Tibial nerve (tissue), 4 donors: ENCODE measurements around the gene ABCC8. TPM values are rescaled to one million over a fixed set of nuclear protein-coding genes. Genes with fewer than 3 reads are reported as not detected.

ENCODE experiments used
- DNase-seq, 2 donors: peaks; one replicate each; pipeline ENCODE4 v3.0.0-alpha.2; 2019; ENCODE audit warnings: low spot score in 2 of 2
- H3K27ac ChIP-seq, 4 donors: fragments of 200-600 bp; sonication (generic) in 3 of 4; one replicate each; pipeline ENCODE4 v1.5.1; 2017 to 2019; ENCODE audit warnings: mild to moderate bottlenecking in 1 of 4
- H3K27me3 ChIP-seq, 2 donors: fragments of 200-600 bp; sonication (generic) in 1 of 2; one replicate each; pipeline versions ENCODE4 v1.5.1 to v1.6.0; 2017 to 2019
- H3K36me3 ChIP-seq, 3 donors: fragments of 200-600 bp; sonication (generic); one replicate each; pipeline ENCODE4 v1.5.1; 2018 to 2019
- H3K4me1 ChIP-seq, 4 donors: fragments of 200-600 bp; sonication (generic) in 3 of 4; one replicate each; pipeline ENCODE4 v1.5.1; 2017 to 2019
- H3K4me3 ChIP-seq, 4 donors: fragments of 200-600 bp; sonication (generic) in 3 of 4; one replicate each; pipeline ENCODE4 v1.5.1; 2017 to 2019; ENCODE audit warnings: mild to moderate bottlenecking in 1 of 4, moderate library complexity in 1 of 4
- H3K9me3 ChIP-seq, 4 donors: fragments of 200-600 bp; sonication (generic) in 3 of 4; one replicate each; pipeline ENCODE4 v1.5.1; 2017 to 2019
- EP300 ChIP-seq, 2 donors: sonication (generic); formaldehyde crosslinking; IDR thresholded peaks; one replicate each; pipeline ENCODE4 v1.6.1; 2017; ENCODE audit warnings: antibody characterized with exemption in 2 of 2, mild to moderate bottlenecking in 1 of 2
- POLR2A ChIP-seq, 2 donors: fragments of 450-650 bp; IDR thresholded peaks; one replicate each; pipeline ENCODE4 v1.6.1; 2017; ENCODE audit warnings: antibody characterized with exemption in 2 of 2, mild to moderate bottlenecking in 2 of 2, moderate library complexity in 2 of 2
- WGBS, 2 donors: methylation state at CpG; one replicate each; pipeline ENCODE4 v1.1.5; 2018; 5-methylcytosine and 5-hydroxymethylcytosine counted together
- total RNA-seq, 4 donors: library from RNA; depleted of rRNA; stranded (reverse); fragments of >200 nt; gene quantifications; one replicate each; pipeline ENCODE4 v1.1.0, GENCODE V29; 2016
- TF ChIP-seq, protein P1 (sequence below), 5 experiments: fragments of 200-600 bp in 3 of 5; fragments of 450-650 bp in 2 of 5; sonication (generic) in 3 of 5; IDR thresholded peaks; one replicate each; pipeline ENCODE4 v1.5.1; 2016 to 2019; ENCODE audit warnings: antibody characterized with exemption in 5 of 5, mild to moderate bottlenecking in 3 of 5, moderate library complexity in 2 of 5

The ABCC8 gene
- total RNA-seq, 4 donors from 2014 or later, result 1.3 to 8.6 (median 5.1) TPM

- Histone ChIP-seq H3K27ac (no peak overlapping the region), H3K4me3 (no peak overlapping the region), H3K27me3 (peaks cover 0 to 9% of the 10 kb centered on the region in 2 donors), H3K36me3 (peaks cover 0 to 10% (median 0%) of the 10 kb centered on the region in 3 donors), H3K4me1 (peaks cover 0 to 3% (median under 1%) of the 10 kb centered on the region in 4 donors), H3K9me3 (peaks cover 0 to 6% (median 0%) of the 10 kb centered on the region in 4 donors)
- DNase-seq, result no peak
- WGBS, 2 donors, result 87 to 89% methylated on average over 1 of the region's 1 CpG
- TF ChIP-seq POLR2A (IDR thresholded peaks at IDR 0.05) (no peak), EP300 (IDR thresholded peaks at IDR 0.05) (no peak)
- TF ChIP-seq, protein P1, sequence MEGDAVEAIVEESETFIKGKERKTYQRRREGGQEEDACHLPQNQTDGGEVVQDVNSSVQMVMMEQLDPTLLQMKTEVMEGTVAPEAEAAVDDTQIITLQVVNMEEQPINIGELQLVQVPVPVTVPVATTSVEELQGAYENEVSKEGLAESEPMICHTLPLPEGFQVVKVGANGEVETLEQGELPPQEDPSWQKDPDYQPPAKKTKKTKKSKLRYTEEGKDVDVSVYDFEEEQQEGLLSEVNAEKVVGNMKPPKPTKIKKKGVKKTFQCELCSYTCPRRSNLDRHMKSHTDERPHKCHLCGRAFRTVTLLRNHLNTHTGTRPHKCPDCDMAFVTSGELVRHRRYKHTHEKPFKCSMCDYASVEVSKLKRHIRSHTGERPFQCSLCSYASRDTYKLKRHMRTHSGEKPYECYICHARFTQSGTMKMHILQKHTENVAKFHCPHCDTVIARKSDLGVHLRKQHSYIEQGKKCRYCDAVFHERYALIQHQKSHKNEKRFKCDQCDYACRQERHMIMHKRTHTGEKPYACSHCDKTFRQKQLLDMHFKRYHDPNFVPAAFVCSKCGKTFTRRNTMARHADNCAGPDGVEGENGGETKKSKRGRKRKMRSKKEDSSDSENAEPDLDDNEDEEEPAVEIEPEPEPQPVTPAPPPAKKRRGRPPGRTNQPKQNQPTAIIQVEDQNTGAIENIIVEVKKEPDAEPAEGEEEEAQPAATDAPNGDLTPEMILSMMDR (IDR thresholded peaks at IDR 0.05), result no peak
Observed at GRCh38 chr11:17383461-17383860, 93.2 kb downstream of the ABCC8 start.

GRCh38 chr11:17382046-17382728 lies 94.5 kb downstream of the ABCC8 start:
- H3K9me3 ChIP-seq, result peaks cover 0 to 13% (median 0%) of the 10 kb centered on the region in 4 donors
- no peak overlapping the region for H3K4me3 ChIP-seq
- H3K36me3 ChIP-seq, result peaks cover 0 to 16% (median 0%) of the 10 kb centered on the region in 3 donors
- DNase-seq, result no peak
- H3K27ac ChIP-seq, result no peak overlapping the region
- no peaks in the 10 kb centered on the region for H3K4me1 ChIP-seq
- H3K27me3 ChIP-seq, result no peaks in the 10 kb centered on the region
- TF ChIP-seq, protein P1 (IDR thresholded peaks at IDR 0.05), result no peak
- TF ChIP-seq EP300 (IDR thresholded peaks at IDR 0.05) (no peak), POLR2A (IDR thresholded peaks at IDR 0.05) (no peak)
- 67% methylated on average over 7 to 8 of the region's 8 CpGs for WGBS, 2 donors

DNA sequence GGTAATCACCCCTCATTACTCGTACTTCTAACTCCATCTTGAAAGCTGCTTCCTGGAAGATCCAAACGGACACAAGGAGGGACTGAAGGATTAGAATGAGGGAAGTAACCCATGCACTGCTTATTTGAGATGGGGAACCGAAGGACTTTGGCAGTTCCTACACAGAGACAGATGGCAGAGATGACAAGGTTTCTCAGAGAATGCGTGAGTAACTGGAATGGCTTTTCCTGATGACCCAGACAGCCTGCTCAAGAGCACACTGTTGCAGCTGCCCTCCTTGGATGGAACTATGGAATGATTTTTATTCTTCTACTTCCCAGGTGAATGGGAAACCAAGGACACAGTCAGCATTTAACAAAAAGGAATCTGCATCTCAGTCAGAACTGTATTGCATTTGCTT lies 95.5 kb downstream of the ABCC8 start:
- TF ChIP-seq POLR2A (IDR thresholded peaks at IDR 0.05) (no peak), EP300 (IDR thresholded peaks at IDR 0.05) (no peak)
- TF ChIP-seq, protein P1 (IDR thresholded peaks at IDR 0.05), result no peak
- 75 to 77% methylated on average over 4 of the region's 4 CpGs for WGBS, 2 donors
- Histone ChIP-seq H3K27me3 (no peaks in the 10 kb centered on the region), H3K27ac (no peak overlapping the region), H3K4me3 (no peak overlapping the region), H3K9me3 (peaks cover 0 to 20% (median 0%) of the 10 kb centered on the region in 4 donors), H3K36me3 (peaks cover 0 to 24% (median 0%) of the 10 kb centered on the region in 3 donors), H3K4me1 (no peaks in the 10 kb centered on the region)
- DNase-seq, result no peak

DNA sequence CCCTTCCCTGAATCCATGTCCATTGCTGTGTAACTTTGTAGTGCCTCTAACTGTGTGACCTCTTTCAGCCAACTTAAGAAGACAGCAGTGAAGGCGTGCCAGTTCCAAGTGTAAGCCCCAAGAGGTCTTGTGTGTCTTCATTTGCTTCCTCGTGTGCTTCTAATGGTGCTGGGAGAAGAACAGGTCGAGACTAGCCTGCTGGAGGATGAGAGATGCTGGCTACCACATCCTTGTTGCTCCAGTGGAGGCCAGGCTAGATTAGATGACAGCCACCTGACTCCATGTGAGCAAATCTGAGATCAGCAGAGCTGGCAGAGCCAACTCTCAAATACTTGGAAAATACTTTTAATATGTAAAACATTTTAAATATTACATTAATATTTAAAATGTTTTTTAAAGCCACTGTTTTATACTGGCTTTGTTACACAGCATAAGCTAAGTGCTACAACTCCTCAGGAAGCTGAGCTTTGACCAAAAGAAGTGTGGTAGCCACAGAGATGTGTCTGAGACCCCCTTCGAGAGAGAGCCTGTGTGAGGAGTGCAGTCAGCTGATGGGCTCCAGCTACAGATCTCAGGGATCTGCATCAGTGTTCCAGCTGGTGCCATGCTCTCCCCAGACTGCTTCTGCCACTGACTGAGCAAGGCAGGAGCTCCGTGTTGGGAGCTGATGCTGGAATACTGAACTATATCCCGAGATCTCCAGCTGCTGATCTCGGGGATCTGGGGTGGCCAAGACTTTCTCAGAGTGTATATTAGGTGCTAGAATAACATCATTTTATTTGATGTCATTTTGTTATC lies 97.1 kb downstream of the ABCC8 start:
- H3K4me3 ChIP-seq, result no peak overlapping the region

More for the DNA sequence above, 97.1 kb downstream of the ABCC8 start:
- Histone ChIP-seq H3K4me1 (no peaks in the 10 kb centered on the region), H3K27ac (no peak overlapping the region), H3K36me3 (peaks cover 0 to 39% (median 0%) of the 10 kb centered on the region in 3 donors), H3K27me3 (no peaks in the 10 kb centered on the region), H3K9me3 (peaks cover 0 to 33% (median 0%) of the 10 kb centered on the region in 4 donors)
- WGBS, 2 donors, result 85 to 86% methylated on average over 7 of the region's 7 CpGs
- TF ChIP-seq EP300 (IDR thresholded peaks at IDR 0.05) (no peak), POLR2A (IDR thresholded peaks at IDR 0.05) (no peak)
- TF ChIP-seq, protein P1 (IDR thresholded peaks at IDR 0.05), result no peak
- DNase-seq, result no peak
